Endodermal cell (in vitro differentiated cells): ENCODE data around the gene HDGFL2. TPM values are rescaled to one million over a fixed set of nuclear protein-coding genes. Genes with fewer than 3 reads are reported as not detected.

Source experiments
- DNase-seq: peaks from one replicate; pipeline ENCODE4 v3.0.0-alpha.2; 2017
- H3K27ac ChIP-seq: 2 replicates; pipeline ENCODE4 v1.5.1; 2013; ENCODE audit warnings: mild to moderate bottlenecking, low read depth, low read length, moderate library complexity
- H3K27me3 ChIP-seq: 2 replicates; pipeline ENCODE4 v1.6.1; 2013; ENCODE audit warnings: mild to moderate bottlenecking, low read length, moderate library complexity; ENCODE audit not compliant: insufficient read depth, control insufficient read depth, poor library complexity, severe bottlenecking
- H3K36me3 ChIP-seq: 2 replicates; pipeline ENCODE4 v1.7.0; 2013; ENCODE audit warnings: mild to moderate bottlenecking, low read length, moderate library complexity; ENCODE audit not compliant: control insufficient read depth, insufficient read depth
- H3K4me1 ChIP-seq: one replicate; pipeline ENCODE4 v1.7.0; 2013; ENCODE audit warnings: low read length; ENCODE audit not compliant: control insufficient read depth, insufficient read depth
- H3K4me3 ChIP-seq: 2 replicates; pipeline ENCODE4 v1.5.1; 2013; ENCODE audit warnings: mild to moderate bottlenecking, low read length, moderate library complexity
- H3K9ac ChIP-seq: 2 replicates; pipeline ENCODE4 v1.6.1; 2013; ENCODE audit warnings: mild to moderate bottlenecking, low read length, moderate library complexity; ENCODE audit not compliant: poor library complexity, severe bottlenecking; ENCODE audit errors: extremely low read depth
- H3K9me3 ChIP-seq: 2 replicates; pipeline ENCODE4 v1.6.1; 2013; ENCODE audit warnings: mild to moderate bottlenecking, low read length, moderate library complexity; ENCODE audit not compliant: control insufficient read depth
- H3K27ac Mint-ChIP-seq: 2 replicates; pipeline ENCODE4 v1.8.0; 2020; ENCODE audit warnings: mixed read lengths
- H3K27me3 Mint-ChIP-seq: 2 replicates; pipeline ENCODE4 v1.8.0; 2021; ENCODE audit warnings: mild to moderate bottlenecking, mixed read lengths; ENCODE audit not compliant: insufficient read depth
- H3K36me3 Mint-ChIP-seq: 2 replicates; pipeline ENCODE4 v1.8.0; 2020; ENCODE audit warnings: low read depth, mixed read lengths
- H3K4me1 Mint-ChIP-seq: 2 replicates; pipeline ENCODE4 v1.8.0; 2020; ENCODE audit warnings: mixed read lengths
- H3K4me3 Mint-ChIP-seq: 2 replicates; pipeline ENCODE4 v1.8.0; 2020; ENCODE audit warnings: mild to moderate bottlenecking, moderate library complexity, mixed read lengths
- H3K9me3 Mint-ChIP-seq: 2 replicates; pipeline ENCODE4 v1.8.0; 2020; ENCODE audit warnings: mild to moderate bottlenecking, mixed read lengths
- CTCF ChIP-seq: fragments of 200-600 bp; sonication (generic); conservative IDR thresholded peaks from 2 replicates; pipeline ENCODE4 v1.5.0; 2021; ENCODE audit warnings: antibody characterized with exemption, mild to moderate bottlenecking
- WGBS, 2 experiments: methylation state at CpG; one replicate each; pipeline versions ENCODE4 v1.1.5 to v1.1.7; 2013; ENCODE audit warnings: missing lambda C conversion rate in 2 of 2, mixed read lengths in 1 of 2; ENCODE audit not compliant: insufficient coverage in 1 of 2, insufficient read length in 1 of 2; 5-methylcytosine and 5-hydroxymethylcytosine counted together
- total RNA-seq, 2 donors: library from RNA; stranded (reverse); fragmentation: NEBNext Ultra II Directional in 1 of 2; extraction: Animal tissue kit (Norgen Biotek cat#: 25700) in 1 of 2; gene quantifications; 2 replicates in 1 of 2; 3 replicates in 1 of 2; pipeline ENCODE4 v1.2.1, GENCODE V29; 2021

The HDGFL2 gene
- total RNA-seq, 2 donors from 2014 or later, result 117 TPM

- Mint-ChIP-seq H3K9me3 (no peaks in the 10 kb centered on the region), H3K4me3 (no peak overlapping the region), H3K27me3 (no peaks in the 10 kb centered on the region), H3K4me1 (no peaks in the 10 kb centered on the region), H3K36me3 (peaks cover 41% of the 10 kb centered on the region), H3K27ac (no peak overlapping the region)
- no peak overlapping the region for H3K4me3 ChIP-seq
- H3K27ac ChIP-seq, result no peak overlapping the region
- no peaks in the 10 kb centered on the region for H3K27me3 ChIP-seq
- TF ChIP-seq CTCF, result no peak
- H3K36me3 ChIP-seq, result peaks cover 61% of the 10 kb centered on the region
- no peaks in the 10 kb centered on the region for H3K9me3 ChIP-seq
- 94 to 95% methylated on average over 28 to 41 of the region's 41 CpGs for whole genome bisulfite sequencing, 2 experiments
- H3K4me1 ChIP-seq, result no peaks in the 10 kb centered on the region
- H3K9ac ChIP-seq, result no peak overlapping the region
- DNase-seq, result no peak
These were observed 21.2 kb downstream of the HDGFL2 start for GRCh38 chr19:4493104-4493928.

DNA sequence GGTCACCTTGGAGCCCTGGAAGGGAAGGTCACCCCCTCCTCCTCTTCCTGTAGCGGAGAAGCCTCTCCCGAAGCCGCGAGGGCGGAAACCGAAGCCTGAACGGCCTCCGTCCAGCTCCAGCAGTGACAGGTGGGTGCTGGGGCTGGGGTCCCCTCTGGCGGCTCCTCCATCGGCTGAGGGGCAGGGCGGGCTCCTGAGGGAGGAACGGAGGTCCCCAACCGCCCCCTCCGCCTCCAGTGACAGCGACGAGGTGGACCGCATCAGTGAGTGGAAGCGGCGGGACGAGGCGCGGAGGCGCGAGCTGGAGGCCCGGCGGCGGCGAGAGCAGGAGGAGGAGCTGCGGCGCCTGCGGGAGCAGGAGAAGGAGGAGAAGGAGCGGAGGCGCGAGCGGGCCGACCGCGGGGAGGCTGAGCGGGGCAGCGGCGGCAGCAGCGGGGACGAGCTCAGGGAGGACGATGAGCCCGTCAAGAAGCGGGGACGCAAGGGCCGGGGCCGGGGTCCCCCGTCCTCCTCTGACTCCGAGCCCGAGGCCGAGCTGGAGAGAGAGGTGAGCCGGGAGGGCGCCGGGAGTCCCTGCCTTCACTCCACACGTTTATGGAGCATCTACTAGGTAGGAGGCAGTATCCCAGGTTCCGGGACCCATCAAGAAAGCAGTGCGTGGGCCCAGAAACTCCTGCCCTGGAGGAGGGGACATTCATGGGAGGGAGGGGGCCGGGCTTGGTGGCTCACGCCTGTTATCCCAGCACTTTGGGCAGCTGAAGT lies 22.0 kb downstream of the HDGFL2 start:
- TF ChIP-seq CTCF, result no peak
- Mint-ChIP-seq H3K36me3 (peaks cover 41% of the 10 kb centered on the region), H3K27me3 (no peaks in the 10 kb centered on the region), H3K4me1 (no peaks in the 10 kb centered on the region), H3K4me3 (no peak overlapping the region), H3K27ac (no peak overlapping the region), H3K9me3 (no peaks in the 10 kb centered on the region)
- 96 to 98% methylated on average over 33 to 61 of the region's 61 CpGs for WGBS, 2 experiments
- no peaks in the 10 kb centered on the region for H3K4me1 ChIP-seq
- H3K27ac ChIP-seq, result no peak overlapping the region
- H3K4me3 ChIP-seq, result no peak overlapping the region
- DNase-seq, result no peak
- H3K27me3 ChIP-seq, result no peaks in the 10 kb centered on the region
- no peak overlapping the region for H3K9ac ChIP-seq
- no peaks in the 10 kb centered on the region for H3K9me3 ChIP-seq
- peaks cover 57% of the 10 kb centered on the region for H3K36me3 ChIP-seq

DNA sequence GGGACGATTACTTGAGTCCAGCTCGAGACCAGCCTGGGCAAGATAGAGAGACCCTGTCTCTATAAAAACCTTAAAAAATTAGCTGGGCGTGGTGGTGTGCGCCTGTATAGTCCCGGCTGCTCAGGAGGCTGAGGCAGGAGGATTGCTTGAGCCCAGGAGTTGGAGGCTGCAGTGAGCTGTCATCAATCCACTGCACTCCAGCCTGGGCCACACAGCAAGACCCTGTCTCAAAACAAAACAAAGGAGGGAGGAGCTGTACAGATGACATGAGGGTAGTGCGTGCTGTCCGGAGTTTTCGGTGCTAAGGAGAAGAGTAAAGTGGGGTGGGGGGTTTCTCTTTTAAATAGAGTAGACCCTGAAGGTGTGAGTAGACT lies 22.6 kb downstream of the HDGFL2 start:
- Histone ChIP-seq H3K9me3 (no peaks in the 10 kb centered on the region), H3K4me3 (no peak overlapping the region), H3K9ac (no peak overlapping the region), H3K36me3 (peaks cover 54% of the 10 kb centered on the region), H3K4me1 (no peaks in the 10 kb centered on the region), H3K27me3 (no peaks in the 10 kb centered on the region), H3K27ac (no peak overlapping the region)
- TF ChIP-seq CTCF, result no peak
- no peaks in the 10 kb centered on the region for H3K4me1 Mint-ChIP-seq
- peaks cover 39% of the 10 kb centered on the region for H3K36me3 Mint-ChIP-seq
- no peaks in the 10 kb centered on the region for H3K27me3 Mint-ChIP-seq
- no peak overlapping the region for H3K27ac Mint-ChIP-seq
- DNase-seq, result no peak
- no peak overlapping the region for H3K4me3 Mint-ChIP-seq
- 95 to 97% methylated on average over 5 to 8 of the region's 8 CpGs for WGBS, 2 experiments
- H3K9me3 Mint-ChIP-seq, result no peaks in the 10 kb centered on the region
